ENCODE data around the gene CFAP61. TPM values are rescaled to one million over a fixed set of nuclear protein-coding genes. Genes with fewer than 3 reads are reported as not detected.

The CFAP61 gene
- polyA plus RNA-seq, 1 experiment: not detected

GRCh38 chr20:20395903-20396568 lies 343.7 kb downstream of the CFAP61 start:
- CTCF ChIA-PET: no interaction called here

GRCh38 chr20:20396794-20397193 lies 344.5 kb downstream of the CFAP61 start:
- H3K9me3 ChIP-seq (ENCODE audit: control insufficient read depth, insufficient read depth, low read length): no peaks in the 10 kb centered on the region; the same call in 1 of the 2 replicates
- H3K27me3 ChIP-seq (ENCODE audit: control insufficient read depth, insufficient read depth, low read length): peaks cover 4% of the 10 kb centered on the region
- H3K4me3 ChIP-seq (ENCODE audit: low read depth, low read length): no peak overlapping the region
- TF ChIP-seq, protein P1, sequence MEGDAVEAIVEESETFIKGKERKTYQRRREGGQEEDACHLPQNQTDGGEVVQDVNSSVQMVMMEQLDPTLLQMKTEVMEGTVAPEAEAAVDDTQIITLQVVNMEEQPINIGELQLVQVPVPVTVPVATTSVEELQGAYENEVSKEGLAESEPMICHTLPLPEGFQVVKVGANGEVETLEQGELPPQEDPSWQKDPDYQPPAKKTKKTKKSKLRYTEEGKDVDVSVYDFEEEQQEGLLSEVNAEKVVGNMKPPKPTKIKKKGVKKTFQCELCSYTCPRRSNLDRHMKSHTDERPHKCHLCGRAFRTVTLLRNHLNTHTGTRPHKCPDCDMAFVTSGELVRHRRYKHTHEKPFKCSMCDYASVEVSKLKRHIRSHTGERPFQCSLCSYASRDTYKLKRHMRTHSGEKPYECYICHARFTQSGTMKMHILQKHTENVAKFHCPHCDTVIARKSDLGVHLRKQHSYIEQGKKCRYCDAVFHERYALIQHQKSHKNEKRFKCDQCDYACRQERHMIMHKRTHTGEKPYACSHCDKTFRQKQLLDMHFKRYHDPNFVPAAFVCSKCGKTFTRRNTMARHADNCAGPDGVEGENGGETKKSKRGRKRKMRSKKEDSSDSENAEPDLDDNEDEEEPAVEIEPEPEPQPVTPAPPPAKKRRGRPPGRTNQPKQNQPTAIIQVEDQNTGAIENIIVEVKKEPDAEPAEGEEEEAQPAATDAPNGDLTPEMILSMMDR (IDR thresholded peaks at IDR 0.05; ENCODE audit: low read depth, low read length): no peak
- no peak overlapping the region for H3K27ac ChIP-seq (ENCODE audit: low read depth, low read length)
- no peak for DNase-seq (ENCODE audit: low read depth, low spot score)
- CTCF ChIA-PET: interaction anchor here (1.2 kb wide), 1 partner anchor 10 kb away, joined by 3 read pairs; no protein-coding TSS in a partner anchor
- POLR2A ChIA-PET: no interaction called here

More at GRCh38 chr20:20395903-20396568, 343.7 kb downstream of the CFAP61 start:
- TF ChIP-seq, protein P1 (IDR thresholded peaks at IDR 0.05; ENCODE audit: low read depth, low read length): no peak
- H3K4me3 ChIP-seq (ENCODE audit: low read depth, low read length): no peak overlapping the region
- H3K27me3 ChIP-seq (ENCODE audit: control insufficient read depth, insufficient read depth, low read length): peaks cover 4% of the 10 kb centered on the region
- H3K27ac ChIP-seq (ENCODE audit: low read depth, low read length): no peak overlapping the region
- POLR2A ChIA-PET: no interaction called here
- no peaks in the 10 kb centered on the region; the same call in 1 of the 2 replicates for H3K9me3 ChIP-seq (ENCODE audit: control insufficient read depth, insufficient read depth, low read length)
- no peak for DNase-seq (ENCODE audit: low read depth, low spot score)

GRCh38 chr20:20398123-20398522 lies 345.8 kb downstream of the CFAP61 start:
- no peak overlapping the region for H3K4me3 ChIP-seq (ENCODE audit: low read depth, low read length)
- DNase-seq (ENCODE audit: low read depth, low spot score): no peak
- H3K27me3 ChIP-seq (ENCODE audit: control insufficient read depth, insufficient read depth, low read length): peaks cover 4% of the 10 kb centered on the region
- POLR2A ChIA-PET: no interaction called here
- no peak overlapping the region for H3K27ac ChIP-seq (ENCODE audit: low read depth, low read length)
- no peaks in the 10 kb centered on the region; the same call in 1 of the 2 replicates for H3K9me3 ChIP-seq (ENCODE audit: control insufficient read depth, insufficient read depth, low read length)
- CTCF ChIA-PET: no interaction called here
- TF ChIP-seq, protein P1 (IDR thresholded peaks at IDR 0.05; ENCODE audit: low read depth, low read length): no peak

GRCh38 chr20:20399531-20400500 lies 347.5 kb downstream of the CFAP61 start:
- Histone ChIP-seq H3K27ac (ENCODE audit: low read depth, low read length) (no peak overlapping the region), H3K9me3 (ENCODE audit: control insufficient read depth, insufficient read depth, low read length) (no peaks in the 10 kb centered on the region; the same call in 1 of the 2 replicates), H3K4me3 (ENCODE audit: low read depth, low read length) (no peak overlapping the region), H3K27me3 (ENCODE audit: control insufficient read depth, insufficient read depth, low read length) (peaks cover 4% of the 10 kb centered on the region)
- ChIA-PET CTCF (no interaction called here), POLR2A (no interaction called here)
- TF ChIP-seq, protein P1 (IDR thresholded peaks at IDR 0.05; ENCODE audit: low read depth, low read length): no peak
- no peak for DNase-seq (ENCODE audit: low read depth, low spot score)

- H3K9me3 ChIP-seq (ENCODE audit: control insufficient read depth, insufficient read depth, low read length): no peaks in the 10 kb centered on the region
- ChIA-PET CTCF (no interaction called here), POLR2A (no interaction called here)
- H3K27ac ChIP-seq (ENCODE audit: low read depth, low read length): no peak overlapping the region
- TF ChIP-seq, protein P1 (IDR thresholded peaks at IDR 0.05; ENCODE audit: low read depth, low read length): no peak
- no peak overlapping the region for H3K4me3 ChIP-seq (ENCODE audit: low read depth, low read length)
- peaks cover 4% of the 10 kb centered on the region for H3K27me3 ChIP-seq (ENCODE audit: control insufficient read depth, insufficient read depth, low read length)
- no peak for DNase-seq (ENCODE audit: low read depth, low spot score)
Observed at GRCh38 chr20:20401991-20402390, 349.7 kb downstream of the CFAP61 start.

Measured in AG04450 (cell line).